ENCODE results near the gene STK11IP.

DNA sequence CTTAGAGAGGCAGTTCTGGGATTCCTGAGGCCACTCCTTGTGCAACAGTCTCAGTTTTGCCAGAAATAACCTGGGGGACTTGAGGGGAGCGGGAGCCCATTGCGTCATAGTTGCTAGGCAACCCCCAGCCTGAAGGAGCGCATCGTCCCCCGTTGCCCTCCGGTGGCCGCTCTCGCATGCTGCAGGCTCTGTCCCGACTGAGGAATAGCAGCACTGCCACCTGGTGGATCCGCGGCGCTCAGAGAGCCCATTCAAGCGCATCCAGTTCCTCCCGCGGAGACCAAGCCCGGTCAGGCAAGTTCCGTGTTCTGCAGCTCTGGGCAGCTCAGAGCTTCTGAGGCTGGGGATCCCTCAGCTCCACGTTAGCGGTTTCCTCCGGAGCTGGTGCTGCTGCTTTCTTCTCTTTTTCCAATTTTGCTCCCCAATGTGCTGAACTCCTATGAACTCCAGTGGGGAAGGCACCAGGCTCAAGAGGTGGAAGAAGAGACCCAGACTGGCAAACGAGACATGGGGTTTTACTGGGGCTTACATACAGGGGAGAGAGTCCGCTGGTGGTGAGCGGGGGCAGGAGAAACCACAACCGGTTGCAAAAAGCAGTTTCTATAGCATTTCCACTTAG is 44.9 kb downstream of the STK11IP start:
- TF ChIP-seq, protein P1, sequence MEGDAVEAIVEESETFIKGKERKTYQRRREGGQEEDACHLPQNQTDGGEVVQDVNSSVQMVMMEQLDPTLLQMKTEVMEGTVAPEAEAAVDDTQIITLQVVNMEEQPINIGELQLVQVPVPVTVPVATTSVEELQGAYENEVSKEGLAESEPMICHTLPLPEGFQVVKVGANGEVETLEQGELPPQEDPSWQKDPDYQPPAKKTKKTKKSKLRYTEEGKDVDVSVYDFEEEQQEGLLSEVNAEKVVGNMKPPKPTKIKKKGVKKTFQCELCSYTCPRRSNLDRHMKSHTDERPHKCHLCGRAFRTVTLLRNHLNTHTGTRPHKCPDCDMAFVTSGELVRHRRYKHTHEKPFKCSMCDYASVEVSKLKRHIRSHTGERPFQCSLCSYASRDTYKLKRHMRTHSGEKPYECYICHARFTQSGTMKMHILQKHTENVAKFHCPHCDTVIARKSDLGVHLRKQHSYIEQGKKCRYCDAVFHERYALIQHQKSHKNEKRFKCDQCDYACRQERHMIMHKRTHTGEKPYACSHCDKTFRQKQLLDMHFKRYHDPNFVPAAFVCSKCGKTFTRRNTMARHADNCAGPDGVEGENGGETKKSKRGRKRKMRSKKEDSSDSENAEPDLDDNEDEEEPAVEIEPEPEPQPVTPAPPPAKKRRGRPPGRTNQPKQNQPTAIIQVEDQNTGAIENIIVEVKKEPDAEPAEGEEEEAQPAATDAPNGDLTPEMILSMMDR (IDR thresholded peaks at IDR 0.05; ENCODE audit: insufficient read depth, low read length), result peak; percentile 99
- TF ChIP-seq POLR2AphosphoS5 (IDR thresholded peaks at IDR 0.05; ENCODE audit: low read depth) (no peak), SPI1 (IDR thresholded peaks at IDR 0.05; ENCODE audit: borderline replicate concordance, low read depth) (peak; percentile 91; the same call in 1 of the 2 replicates), GABPA (IDR thresholded peaks at IDR 0.05; ENCODE audit: low read depth) (no peak)
- TF ChIP-seq, protein P2, sequence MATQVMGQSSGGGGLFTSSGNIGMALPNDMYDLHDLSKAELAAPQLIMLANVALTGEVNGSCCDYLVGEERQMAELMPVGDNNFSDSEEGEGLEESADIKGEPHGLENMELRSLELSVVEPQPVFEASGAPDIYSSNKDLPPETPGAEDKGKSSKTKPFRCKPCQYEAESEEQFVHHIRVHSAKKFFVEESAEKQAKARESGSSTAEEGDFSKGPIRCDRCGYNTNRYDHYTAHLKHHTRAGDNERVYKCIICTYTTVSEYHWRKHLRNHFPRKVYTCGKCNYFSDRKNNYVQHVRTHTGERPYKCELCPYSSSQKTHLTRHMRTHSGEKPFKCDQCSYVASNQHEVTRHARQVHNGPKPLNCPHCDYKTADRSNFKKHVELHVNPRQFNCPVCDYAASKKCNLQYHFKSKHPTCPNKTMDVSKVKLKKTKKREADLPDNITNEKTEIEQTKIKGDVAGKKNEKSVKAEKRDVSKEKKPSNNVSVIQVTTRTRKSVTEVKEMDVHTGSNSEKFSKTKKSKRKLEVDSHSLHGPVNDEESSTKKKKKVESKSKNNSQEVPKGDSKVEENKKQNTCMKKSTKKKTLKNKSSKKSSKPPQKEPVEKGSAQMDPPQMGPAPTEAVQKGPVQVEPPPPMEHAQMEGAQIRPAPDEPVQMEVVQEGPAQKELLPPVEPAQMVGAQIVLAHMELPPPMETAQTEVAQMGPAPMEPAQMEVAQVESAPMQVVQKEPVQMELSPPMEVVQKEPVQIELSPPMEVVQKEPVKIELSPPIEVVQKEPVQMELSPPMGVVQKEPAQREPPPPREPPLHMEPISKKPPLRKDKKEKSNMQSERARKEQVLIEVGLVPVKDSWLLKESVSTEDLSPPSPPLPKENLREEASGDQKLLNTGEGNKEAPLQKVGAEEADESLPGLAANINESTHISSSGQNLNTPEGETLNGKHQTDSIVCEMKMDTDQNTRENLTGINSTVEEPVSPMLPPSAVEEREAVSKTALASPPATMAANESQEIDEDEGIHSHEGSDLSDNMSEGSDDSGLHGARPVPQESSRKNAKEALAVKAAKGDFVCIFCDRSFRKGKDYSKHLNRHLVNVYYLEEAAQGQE (IDR thresholded peaks at IDR 0.05; ENCODE audit: insufficient replicate concordance, low read depth), result no peak
